Thoracic aorta endothelial cell (primary cell): ENCODE measurements around the gene PHF1. TPM values are rescaled to one million over a fixed set of nuclear protein-coding genes. Genes with fewer than 3 reads are reported as not detected.

Experiments used
- small RNA-seq: library from RNA; depleted of rRNA; stranded (forward); fragments of <200 nt; gene quantifications from one replicate; pipeline ENCODE3, GENCODE V24; 2012
- total RNA-seq: library from RNA; depleted of rRNA; stranded (reverse); fragments of >200 nt; gene quantifications from 2 replicates; pipeline ENCODE4 v1.2.3, GENCODE V29; 2012

The PHF1 gene
- 11.7 and 13.9 TPM in 2 replicates for total RNA-seq

GRCh38 chr6:33410711-33411631 is at the start of gene PHF1:
TSS of gene PHF1 (plus strand) at chr6:33411014. CDS start at chr6:33412264, 1,250 bp downstream.

GRCh38 chr6:33391278-33391921 is 19.4 kb upstream of the PHF1 start, which contains the start of gene KIFC1:
TSS of gene KIFC1 (plus strand) at chr6:33391823. CDS start at chr6:33391986, 163 bp downstream.

GRCh38 chr6:33417903-33418689 is 7.3 kb downstream of the PHF1 start, which contains the start of gene CUTA:
TSS of gene CUTA (minus strand) at chr6:33418107. CDS start at chr6:33418000, 107 bp downstream.

GRCh38 chr6:33419580-33420490 is 9.0 kb downstream of the PHF1 start, which contains the start of gene SYNGAP1:
TSS of gene SYNGAP1 (plus strand) at chr6:33420065. CDS start at chr6:33420265, 200 bp downstream.

GRCh38 chr6:33454009-33454946 is 43.5 kb downstream of the PHF1 start, which contains the start of gene ZBTB9:
TSS of gene ZBTB9 (plus strand) at chr6:33454576. CDS start at chr6:33455101, 525 bp downstream.

Small RNAs within 50 kb of the gene (small RNA-seq; reads per million reads assigned to genes)
- gene RPL35AP4 (not detected), gene ZBTB9 (not detected)

Other genes with a start within 250 kb of the PHF1 start
- 0.13 and 0.29 TPM in 2 replicates for gene COL11A2, start 218.5 kb upstream of the PHF1 start, total RNA-seq
- 13.3 and 17.5 TPM in 2 replicates for gene RXRB, start 210.3 kb upstream of the PHF1 start, total RNA-seq
- 59.4 and 73.3 TPM in 2 replicates for gene SLC39A7, start 210.1 kb upstream of the PHF1 start, total RNA-seq
- 3.1 and 4.8 TPM in 2 replicates for gene HSD17B8, start 206.4 kb upstream of the PHF1 start, total RNA-seq
- 14.1 and 18.1 TPM in 2 replicates for gene RING1, start 202.5 kb upstream of the PHF1 start, total RNA-seq
- gene VPS52, start 139.1 kb upstream of the PHF1 start, total RNA-seq: 35.5 and 39.2 TPM in 2 replicates
- gene RPS18, start 138.9 kb upstream of the PHF1 start, total RNA-seq: 2,291 and 2,418 TPM in 2 replicates
- gene B3GALT4, start 133.9 kb upstream of the PHF1 start, total RNA-seq: 1.2 and 2.4 TPM in 2 replicates
- gene WDR46, start 121.8 kb upstream of the PHF1 start, total RNA-seq: 74.2 and 89.2 TPM in 2 replicates
- gene PFDN6, start 121.4 kb upstream of the PHF1 start, total RNA-seq: 31.6 and 36.2 TPM in 2 replicates
- 40.0 and 42.2 TPM in 2 replicates for gene RGL2, start 112.1 kb upstream of the PHF1 start, total RNA-seq
- gene TAPBP, start 96.9 kb upstream of the PHF1 start, total RNA-seq: 64.1 and 90.7 TPM in 2 replicates
- gene ZBTB22, start 93.3 kb upstream of the PHF1 start, total RNA-seq: 6.0 and 6.7 TPM in 2 replicates
- 51.2 and 51.4 TPM in 2 replicates for gene DAXX, start 88.1 kb upstream of the PHF1 start, total RNA-seq
- 48.7 and 75.7 TPM in 2 replicates for gene KIFC1, start 19.2 kb upstream of the PHF1 start, total RNA-seq
- 67.6 and 73.9 TPM in 2 replicates for gene CUTA, start 7.1 kb downstream of the PHF1 start, total RNA-seq
- gene SYNGAP1, start 9.1 kb downstream of the PHF1 start, total RNA-seq: 3.5 and 6.7 TPM in 2 replicates
- gene ZBTB9, start 43.6 kb downstream of the PHF1 start, total RNA-seq: 4.5 and 5.3 TPM in 2 replicates
- gene BAK1, start 169.3 kb downstream of the PHF1 start, total RNA-seq: 16.0 and 26.1 TPM in 2 replicates
- 58.8 and 98.4 TPM in 2 replicates for gene ITPR3, start 210.3 kb downstream of the PHF1 start, total RNA-seq